SHP77 treated with DMSO at 0.1 percent for 48 hours (cell line): Measurements from ENCODE around the gene TRMT1.

Experiments used
- DNase-seq: peaks from one replicate; lab custom pipeline; 2025; lab: John Stamatoyannopoulos, UW

TRMT1 gene

DNA sequence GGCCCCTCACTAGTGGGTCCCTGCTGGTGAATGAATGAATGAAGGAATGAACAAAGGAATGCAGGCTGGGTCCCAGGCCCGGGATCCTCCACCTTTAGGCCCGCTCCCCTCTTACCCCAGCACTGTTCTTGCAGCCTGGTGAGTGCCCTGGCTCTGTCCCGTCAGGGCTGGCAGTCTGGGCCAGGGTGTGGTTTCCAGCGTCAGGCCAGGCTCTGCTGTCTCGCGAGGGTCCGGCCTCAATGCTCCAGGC is 14.2 kb downstream of the TRMT1 start:
- no peak for DNase-seq

DNA sequence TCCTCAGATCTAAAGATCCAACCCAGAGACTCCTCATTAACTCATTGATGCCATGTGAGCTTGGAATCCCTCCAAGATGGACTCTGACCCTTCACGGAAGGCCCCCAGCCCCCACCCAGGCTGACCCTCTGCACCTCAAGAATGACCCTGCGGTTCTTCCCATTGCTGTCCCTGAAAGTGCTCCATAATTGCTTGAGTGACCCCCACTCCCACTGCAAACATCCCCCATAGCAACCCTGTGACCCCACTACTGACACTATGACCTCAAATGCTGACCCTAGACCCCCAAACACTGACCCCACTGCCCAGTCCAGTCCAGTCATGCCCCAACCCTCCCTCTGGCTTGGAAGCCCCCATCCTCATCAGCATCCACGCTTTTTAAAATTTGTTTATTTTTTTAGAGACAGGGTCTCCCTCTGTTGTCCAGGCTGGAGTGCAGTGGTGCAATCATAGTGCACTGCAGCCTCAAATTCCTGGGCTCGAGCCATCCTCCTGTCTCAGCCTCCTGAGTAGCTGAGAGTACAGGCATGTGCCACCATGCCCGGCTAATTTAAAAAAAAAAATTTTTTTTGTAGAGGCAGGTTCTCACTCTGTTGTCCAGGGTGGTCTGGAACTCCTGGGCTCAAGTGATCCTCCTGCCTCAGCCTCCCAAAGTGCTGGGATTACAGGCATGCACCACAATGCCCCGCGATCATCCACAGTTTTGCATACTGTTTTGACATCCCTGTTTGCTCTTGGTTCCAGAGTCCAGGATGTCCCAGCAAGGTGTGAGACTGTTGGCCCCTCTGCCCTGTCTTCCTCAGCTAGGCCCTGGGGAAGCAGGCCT is 14.7 kb downstream of the TRMT1 start:
- no peak for DNase-seq

DNA sequence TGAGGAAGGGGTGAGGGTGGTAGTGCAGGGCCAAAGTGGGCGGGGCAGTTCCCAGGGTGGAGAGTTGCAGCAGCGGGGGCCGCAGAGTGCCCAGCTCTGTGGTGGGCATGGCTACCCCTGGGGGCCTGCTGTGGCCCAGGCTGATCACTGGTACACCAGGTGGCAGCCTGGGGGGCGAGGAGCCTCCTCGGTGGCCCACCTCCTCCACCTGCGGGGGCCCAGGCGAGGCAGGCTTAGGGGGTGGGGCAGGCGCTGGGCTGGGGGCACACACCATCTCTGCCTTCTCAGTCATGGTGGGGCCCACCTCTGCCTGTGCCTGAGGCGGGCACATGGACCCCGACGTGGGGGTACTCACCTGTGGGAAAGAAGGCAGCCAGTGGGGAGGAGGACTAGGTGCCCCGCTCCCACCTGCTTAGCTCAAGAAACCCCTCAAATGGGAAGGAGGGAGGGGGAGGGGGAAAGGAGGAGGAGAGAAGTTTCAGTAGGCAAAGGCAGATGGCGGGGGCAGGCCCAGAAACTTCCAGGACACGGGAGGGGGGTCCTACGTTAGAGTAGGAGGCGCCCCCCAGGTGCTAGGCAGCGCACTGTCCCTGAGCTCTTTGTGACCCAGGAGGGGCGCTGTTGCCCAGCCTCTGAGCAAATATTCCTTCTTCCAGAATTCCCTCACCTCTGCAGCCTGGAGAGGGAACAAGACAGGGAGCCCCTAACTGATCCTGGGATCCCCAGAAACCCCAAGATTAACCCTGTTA is 15.5 kb downstream of the TRMT1 start:
- DNase-seq: no peak

DNA sequence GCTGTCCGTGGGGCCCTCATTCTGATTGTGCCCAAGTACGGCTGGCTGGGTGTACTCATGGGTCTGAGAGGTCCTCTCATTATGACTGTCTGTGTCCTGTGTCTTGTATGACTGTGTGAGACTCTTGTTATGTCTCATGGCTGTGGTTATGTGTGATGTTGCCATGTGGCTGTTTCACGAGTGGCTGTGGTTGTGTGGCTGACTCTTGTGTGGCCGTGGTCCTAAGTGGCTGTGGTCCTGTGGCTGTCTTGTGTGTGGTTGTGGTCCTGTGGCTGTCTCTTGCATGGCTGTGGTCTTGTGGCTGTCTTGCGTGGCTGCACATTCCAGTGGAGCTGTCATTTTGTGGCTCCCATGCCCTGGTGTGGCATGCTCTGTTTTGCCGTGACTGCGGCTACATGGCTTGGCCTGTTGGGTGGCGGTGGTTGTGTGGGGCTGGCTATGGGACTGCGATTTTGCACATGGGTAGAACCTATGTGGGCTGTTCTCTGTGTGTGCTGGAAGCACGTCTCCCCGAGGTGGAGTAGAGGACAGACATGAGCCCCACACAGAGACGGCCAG is 16.4 kb downstream of the TRMT1 start:
- no peak for DNase-seq

DNA sequence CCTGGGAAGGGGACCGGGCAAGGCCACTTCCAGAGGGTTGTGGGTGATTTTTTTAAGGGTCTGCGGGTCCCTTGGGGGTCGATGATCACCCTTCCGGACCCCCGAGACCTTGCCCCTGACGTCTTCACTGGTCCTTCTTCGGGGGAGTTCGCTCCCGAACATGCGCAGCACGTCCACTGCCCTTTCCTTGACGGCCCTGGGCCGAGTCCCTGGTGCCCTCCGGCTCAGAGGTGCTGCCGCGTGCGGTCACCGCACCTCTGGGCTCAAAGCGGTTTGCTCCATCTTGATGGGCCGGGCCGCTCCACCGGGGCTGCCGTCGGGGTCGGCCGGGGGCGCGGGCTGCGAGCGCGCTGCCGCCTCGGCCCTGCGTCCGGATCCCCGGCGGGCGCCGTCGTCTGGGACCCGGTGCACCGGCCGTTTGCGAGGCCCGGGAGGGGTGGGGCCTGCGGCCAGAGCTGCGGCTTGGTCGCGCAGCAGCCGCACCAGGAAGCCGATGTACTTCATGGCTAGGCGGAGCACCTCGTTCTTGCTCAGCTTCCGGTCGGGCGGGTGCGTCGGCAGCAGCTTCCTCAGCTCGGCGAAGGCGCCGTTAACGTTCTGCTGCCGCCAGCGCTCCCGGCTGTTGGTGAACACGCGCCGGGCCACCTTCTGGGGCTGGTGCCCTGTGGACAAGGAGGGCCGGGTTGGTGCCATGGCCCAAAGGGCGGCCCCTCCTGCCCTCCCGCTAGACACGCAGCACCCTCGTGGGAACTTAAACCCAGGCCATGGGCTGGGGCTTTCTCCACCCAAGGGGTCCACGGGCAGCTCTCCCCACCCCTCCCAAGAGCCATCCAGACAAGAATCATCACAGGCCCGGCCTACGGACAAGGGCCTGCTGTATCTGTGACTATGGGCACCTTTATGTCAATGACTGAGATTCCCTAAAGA is 17.2 kb downstream of the TRMT1 start:
- no peak for DNase-seq

DNA sequence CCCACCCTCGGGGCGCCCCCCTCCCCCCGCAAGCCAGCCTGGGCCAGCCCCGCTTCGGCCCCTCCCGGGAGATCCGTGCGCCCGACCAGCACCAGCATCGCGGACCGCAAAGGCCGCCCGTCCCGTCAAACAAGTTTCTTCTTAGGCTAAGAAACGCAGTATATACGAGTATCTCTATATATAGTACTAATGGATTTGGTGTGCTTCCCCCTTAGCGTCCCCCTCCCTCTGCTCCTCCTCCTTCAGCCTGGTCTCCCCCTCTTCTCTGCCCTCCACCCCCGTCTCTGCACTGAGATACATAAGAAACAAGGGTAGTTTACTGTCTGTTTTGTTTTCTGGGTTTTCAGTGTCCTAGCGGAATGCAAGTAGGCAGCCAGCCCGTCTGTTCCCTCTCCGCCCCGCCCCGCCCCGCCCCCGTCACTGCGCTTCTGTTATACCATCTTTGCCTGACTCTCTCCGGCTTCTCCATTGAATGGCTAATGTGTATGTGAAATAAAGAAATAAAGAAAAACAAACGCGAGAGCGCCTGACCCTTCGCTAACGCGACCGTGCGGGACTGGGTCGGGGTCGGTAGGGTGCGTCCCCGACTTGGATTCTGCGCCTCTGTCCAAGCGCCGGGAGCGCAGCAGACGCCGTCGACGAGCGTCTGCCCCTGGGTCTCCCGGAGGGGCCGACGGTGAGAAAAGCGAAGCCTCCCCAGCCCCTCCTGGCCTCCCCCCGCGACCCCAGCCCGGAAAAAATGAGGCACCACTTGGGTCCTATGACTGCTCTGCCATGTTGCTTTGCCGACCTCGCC is 18.1 kb downstream of the TRMT1 start:
- DNase-seq: no peak

DNA sequence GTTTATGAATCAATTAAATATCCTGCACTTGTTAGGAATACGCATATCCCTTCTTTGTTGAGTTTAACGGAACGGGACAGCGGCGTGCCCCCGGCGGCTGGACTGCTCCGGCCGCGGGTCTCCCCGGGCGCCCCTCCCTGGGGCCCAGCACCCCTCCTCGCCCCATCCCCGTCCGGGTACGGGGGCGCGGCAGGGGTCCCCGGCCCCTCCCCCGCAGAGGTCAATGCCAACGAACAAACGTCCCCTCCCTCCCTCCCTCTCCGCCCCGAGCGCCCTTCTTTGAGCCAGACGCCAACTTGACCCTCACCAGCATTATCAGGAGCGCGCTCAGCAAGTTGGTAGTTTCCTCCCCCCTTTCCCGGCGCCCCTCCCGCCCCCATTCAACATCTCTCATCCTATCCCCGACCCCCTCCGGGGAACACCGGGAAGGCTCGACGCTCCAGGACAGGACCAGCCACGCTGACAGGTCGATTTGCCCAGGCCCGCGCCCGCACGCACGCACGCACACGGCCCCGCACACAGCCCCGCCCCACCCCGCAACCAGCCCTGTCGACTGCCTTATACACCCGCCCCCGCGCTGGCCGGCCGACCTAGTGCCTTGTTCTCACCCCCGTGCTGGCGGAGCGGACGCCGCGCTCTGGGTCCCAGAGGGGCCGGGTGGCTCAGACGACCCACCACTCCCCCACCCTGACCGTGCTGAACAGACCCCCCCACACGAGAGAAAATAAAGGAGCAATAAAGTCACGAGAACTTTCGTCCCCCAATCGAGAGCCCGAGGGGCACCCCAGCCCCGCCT is 18.9 kb downstream of the TRMT1 start:
- no peak for DNase-seq

DNA sequence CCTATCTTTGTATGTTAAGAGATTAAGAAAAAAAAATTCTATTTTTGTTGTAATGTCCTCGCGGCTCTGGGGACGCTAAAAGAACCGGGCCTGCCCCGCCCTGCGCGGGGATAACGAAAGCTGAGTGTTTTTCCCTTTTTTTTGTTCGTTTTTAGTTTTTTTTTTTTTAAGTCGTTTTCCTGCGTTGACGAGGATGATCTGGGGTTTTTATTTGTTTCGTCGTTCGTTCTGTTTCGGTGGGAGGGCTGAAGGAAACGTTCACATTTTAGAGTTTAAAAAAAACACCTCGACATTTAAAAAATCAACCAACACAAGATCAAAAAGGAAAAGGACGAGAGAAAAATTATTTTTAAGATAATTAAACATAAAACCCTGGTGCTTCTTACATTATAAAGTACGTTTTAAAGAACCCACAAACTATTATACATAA is 19.5 kb downstream of the TRMT1 start:
- no peak for DNase-seq

DNA sequence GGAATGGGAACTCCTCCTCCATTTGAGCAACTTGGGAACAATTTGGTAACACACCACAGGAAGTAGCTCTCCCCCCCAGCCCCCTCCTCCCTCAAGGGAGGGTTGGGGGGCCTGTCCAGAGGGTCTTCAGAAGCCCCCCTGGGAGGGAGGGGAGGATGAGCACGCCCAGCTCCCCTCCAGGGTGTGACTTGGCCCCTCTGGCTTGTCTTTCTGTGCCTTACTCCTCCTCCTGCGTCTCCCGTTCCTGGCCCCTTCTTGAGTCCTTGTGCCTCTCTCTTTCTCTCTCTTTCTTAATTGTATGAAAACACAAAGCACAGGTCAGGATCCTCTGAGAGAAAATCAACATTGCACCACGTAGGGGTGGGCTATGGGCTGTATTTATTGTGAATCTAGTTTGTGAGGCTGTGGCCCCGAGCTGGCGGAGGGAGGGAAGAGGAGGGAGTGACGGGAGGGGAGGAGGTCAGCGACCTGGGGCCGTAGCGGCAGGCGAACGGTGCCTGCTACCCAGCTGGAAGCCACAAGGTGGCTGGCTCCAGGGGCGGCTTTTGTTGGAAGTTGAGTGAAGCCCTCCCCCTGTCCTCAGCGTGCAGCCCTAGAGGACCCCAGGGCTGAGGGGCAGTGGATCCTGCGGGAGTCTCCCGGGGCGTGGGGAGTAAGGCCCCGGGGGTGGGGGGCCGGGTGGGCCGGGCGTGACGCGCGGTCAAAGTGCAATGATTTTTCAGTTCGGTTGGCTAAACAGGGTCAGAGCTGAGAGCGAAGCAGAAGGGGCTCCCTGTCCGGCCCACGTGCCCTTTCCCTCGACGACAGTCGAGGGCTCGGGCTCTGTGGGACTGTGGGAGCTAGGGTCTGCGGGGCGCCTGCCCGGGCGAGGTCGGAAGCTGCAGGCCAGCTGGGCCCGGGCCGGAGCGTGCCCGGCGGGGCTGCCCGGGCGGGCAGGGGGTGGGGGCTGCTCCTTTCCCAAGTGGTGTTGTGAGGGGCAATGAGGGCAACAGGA is 20.3 kb downstream of the TRMT1 start:
- peak; percentile 38 for DNase-seq

DNA sequence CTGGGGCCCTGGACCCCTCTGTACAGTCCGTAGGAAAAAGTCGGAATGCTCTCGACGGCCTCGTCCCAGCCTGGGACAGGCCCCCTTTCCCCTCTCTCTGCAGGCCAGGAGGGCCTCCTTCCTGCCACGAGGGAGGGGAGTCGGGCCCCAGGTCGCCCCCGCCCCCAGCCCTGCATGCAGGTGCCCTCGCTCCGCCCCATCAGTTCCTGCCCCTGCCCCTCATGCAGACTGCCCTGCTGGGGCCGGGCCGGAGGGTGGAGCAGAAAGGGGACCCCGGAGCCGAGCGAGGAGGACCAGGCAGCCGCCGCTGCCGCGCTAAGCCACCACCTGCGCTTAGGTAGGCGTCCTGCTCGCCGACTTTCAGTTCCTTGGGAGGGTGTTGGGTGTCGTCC is 21.2 kb downstream of the TRMT1 start:
- DNase-seq: no peak

DNA sequence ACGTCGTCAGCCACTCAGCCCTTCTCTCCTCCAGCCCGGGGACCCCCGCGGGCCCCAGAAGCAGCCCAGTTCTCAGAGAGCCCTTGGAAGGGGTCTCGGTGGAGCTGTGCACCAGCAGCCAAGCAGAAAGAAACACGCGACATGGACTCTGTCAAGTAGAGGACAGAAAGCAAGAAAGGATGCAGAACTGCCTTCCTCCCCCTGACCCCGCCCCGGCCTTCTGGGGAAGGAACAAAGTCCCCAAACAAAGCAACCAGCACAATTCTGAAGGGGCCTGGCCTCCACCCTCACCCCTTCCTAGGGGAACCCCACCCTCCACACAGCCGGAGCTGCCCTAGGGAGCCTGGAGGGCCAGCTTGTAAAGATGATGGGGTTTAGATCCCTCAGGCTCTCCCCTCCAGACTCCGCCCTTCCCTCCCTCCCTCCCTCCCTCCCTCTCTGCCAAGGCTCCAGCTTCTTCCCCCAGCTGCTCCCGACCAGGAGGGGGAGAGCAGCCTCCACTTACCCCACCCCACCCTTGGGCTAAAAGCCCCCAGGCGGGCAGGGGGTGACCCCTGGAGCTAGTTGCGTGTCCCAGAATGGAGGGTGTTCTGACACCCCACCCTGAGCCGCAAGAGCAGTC is 21.7 kb downstream of the TRMT1 start:
- no peak for DNase-seq

DNA sequence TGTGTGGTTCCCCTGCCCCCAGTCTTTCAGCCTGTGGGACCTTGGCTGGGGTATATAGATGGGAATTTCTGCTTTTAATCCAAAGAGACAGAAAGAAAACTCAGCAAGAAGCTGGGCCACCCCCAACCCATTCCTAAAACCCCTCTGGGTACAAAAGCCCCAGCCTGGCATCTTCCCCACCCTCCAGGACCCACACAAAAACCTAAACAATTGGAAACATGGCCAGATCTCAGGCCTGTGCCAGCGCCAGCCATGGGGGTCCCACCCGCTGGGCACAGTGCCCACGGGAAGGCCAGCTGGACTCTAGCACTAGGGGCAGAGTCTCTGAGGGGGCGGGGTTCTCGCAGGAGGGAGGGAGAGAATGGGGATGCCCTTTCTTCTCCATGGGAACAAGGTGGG is 22.4 kb downstream of the TRMT1 start:
- DNase-seq: no peak

DNA sequence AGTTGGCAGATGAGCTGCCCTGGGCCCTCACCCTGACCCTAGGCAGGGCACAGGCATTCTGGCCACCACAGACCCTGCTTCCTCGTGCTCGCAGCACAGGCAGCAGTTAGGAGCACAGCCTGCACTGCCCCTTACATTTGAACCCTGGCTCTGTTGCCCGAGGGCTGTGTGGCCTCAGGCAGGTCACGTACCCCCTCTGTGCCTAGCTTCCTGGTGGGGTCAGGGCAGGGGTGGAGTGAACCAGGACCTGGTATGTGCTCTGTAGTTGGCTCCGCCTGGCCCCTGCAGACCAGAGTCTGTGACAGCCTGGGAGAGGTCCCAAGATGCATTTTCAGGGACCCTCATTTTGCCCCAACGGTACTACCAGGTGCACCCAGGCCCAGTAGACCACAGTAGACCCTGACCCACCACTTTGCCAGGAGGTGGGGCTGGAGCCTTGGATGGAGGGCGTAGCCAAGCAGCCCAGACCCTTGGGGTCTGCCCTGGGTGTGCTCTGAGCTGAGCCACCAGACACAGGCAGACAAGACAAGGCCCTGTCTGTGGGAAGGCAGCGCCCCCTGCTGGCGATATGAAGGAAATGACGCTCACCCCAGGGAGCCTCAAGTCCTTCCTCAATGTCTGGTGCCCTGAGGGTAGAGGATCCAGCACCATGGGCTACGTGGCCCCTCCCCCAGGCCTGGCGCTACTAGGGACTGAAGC is 23.0 kb downstream of the TRMT1 start:
- DNase-seq: peak; percentile 64

DNA sequence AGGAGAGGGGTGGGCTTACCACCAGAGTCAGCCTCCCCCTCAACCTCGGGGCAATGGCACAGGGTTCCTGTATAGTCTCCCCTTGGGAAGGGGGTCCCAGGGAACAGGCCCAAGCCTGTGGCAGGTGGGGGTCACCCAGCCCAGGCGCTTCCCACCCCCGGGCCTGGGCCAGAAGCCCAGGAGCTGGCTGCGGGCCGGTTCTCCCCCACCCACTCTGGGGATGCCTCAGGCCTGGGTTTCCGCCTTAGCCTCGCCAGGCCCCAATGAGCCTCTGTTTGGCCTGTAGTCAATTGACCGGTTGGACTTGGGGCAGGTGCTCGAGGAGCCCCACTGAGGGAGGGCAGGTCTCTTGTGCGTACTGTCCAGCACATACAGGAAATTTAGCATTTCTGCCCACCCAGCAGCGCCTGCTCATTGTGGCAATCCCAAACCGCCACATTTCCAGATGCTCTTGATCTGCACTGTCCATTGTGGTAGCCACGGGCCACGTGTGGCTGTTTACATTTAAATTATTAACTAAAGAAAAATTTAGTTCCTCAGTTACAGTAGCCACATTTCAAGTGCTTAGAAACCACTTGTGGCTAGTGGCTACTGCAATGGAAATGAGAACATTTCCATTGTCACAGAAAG is 23.8 kb downstream of the TRMT1 start:
- no peak for DNase-seq

DNA sequence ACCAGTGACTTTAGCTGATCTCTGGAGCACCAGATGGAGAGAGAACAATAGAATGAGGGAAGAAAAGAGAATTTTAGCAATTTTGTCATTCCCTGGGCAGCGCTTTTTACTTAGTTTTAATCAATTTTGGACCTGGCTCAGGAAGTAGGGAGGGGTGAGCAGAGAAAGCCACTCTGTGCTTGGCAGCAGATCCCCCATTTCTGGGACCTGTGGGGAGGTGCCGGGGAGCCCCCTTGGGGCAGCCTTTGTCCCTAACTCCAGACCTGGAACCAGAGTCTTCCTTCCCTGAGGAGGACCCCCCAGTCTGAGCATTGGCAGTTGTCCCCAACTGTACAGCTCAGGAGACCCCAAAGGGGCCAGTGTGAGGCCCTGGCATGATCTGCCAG is 24.4 kb downstream of the TRMT1 start:
- DNase-seq: no peak

DNA sequence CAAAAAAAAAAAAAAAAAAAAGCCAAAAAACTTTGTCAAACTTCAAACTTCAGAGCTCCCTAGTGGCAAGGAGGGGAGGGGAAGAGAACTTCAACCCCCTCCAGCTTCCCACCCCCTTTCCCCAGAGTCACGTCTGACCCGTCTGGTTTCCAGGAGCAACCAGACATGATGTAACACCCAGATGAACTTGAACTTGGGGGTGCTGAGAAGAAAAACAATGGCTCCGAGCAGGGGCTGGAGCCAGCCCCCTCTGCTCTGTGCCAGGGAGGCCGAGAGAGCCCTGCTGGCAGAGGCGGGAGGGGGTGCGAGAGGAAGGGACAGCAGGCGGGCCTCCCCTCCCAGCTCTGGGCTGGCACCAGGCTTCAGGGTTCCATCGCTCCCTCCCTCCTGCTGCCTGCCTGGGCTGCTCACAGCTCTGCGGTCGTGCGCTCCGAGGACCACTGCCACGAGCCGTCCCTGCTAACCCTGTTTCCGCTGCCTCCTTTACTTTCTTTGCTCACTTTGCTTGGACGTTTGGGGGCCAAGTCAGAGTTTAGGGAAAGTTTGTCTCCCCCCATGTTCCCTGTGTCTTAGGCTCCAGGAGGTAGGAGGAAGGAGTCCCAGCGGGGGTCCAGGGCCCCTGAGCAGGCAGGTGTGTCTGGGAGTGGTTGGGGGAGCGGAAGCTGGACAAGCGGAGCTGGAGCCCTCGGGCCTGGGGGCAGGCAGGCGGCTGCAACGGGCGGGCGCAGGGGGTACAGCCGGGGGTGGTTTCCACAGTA is 25.0 kb downstream of the TRMT1 start:
- no peak for DNase-seq
